CD14-positive monocyte (primary cell): ENCODE data around the gene TYK2. TPM values are rescaled to one million over a fixed set of nuclear protein-coding genes. Genes with fewer than 3 reads are reported as not detected.

Source experiments
- DNase-seq, 3 donors: peaks; one replicate each; pipeline ENCODE4 v3.0.0-alpha.2; 2011 to 2022
- H2AFZ ChIP-seq: 2 replicates; pipeline ENCODE4 v1.6.0; 2012; ENCODE audit warnings: mild to moderate bottlenecking, low read depth, low read length, inconsistent platforms; ENCODE audit not compliant: insufficient read depth, poor library complexity, severe bottlenecking
- H3K27ac ChIP-seq, 2 donors: 1 replicate in 1 of 2; 2 replicates in 1 of 2; pipeline ENCODE4 v1.5.1; 2012 to 2013; ENCODE audit warnings: low read length in 2 of 2, control low read depth in 1 of 2, inconsistent platforms in 1 of 2, low read depth in 1 of 2, mild to moderate bottlenecking in 1 of 2
- H3K27me3 ChIP-seq, 2 donors: one replicate each; pipeline versions ENCODE4 v1.6.0 to v1.6.1; 2011 to 2013; ENCODE audit warnings: low read length in 2 of 2; ENCODE audit not compliant: control insufficient read depth in 2 of 2, insufficient read depth in 2 of 2
- H3K36me3 ChIP-seq, 2 donors: replicated peaks in 1 of 2; 1 replicate in 1 of 2; 2 replicates in 1 of 2; pipeline versions ENCODE4 v1.5.1 to v1.6.1; 2012 to 2013; ENCODE audit warnings: low read length in 2 of 2, control low read depth in 1 of 2, inconsistent platforms in 1 of 2, mild to moderate bottlenecking in 1 of 2; ENCODE audit not compliant: insufficient read depth in 2 of 2, control insufficient read depth in 1 of 2
- H3K4me1 ChIP-seq, 2 donors: 1 replicate in 1 of 2; 2 replicates in 1 of 2; pipeline versions ENCODE4 v1.5.1 to v1.6.1; 2012 to 2013; ENCODE audit warnings: low read length in 2 of 2, control low read depth in 1 of 2, inconsistent platforms in 1 of 2, mild to moderate bottlenecking in 1 of 2, moderate library complexity in 1 of 2; ENCODE audit not compliant: insufficient read depth in 2 of 2, control insufficient read depth in 1 of 2
- H3K4me2 ChIP-seq: replicated peaks from 2 replicates; pipeline ENCODE3; 2012; ENCODE audit warnings: low read length, moderate library complexity, mild to moderate bottlenecking; ENCODE audit not compliant: poor library complexity, severe bottlenecking; ENCODE audit errors: extremely low read depth
- H3K4me3 ChIP-seq, 3 experiments: fragments of 200-600 bp in 1 of 3; sonication (generic) in 1 of 3; replicated peaks in 1 of 3; 1 replicate in 2 of 3; 2 replicates in 1 of 3; pipeline ENCODE4 v1.5.1; 2011 to 2013; ENCODE audit warnings: low read length in 3 of 3, mild to moderate bottlenecking in 3 of 3, control low read depth in 2 of 3, low read depth in 2 of 3, inconsistent platforms in 1 of 3, moderate library complexity in 1 of 3
- H3K79me2 ChIP-seq: 2 replicates; pipeline ENCODE4 v1.6.0; 2012; ENCODE audit warnings: mild to moderate bottlenecking, control low read depth, inconsistent platforms, low read length, moderate library complexity; ENCODE audit not compliant: insufficient read depth
- H3K9ac ChIP-seq: 2 replicates; pipeline ENCODE4 v1.6.0; 2017; ENCODE audit warnings: low read length, mild to moderate bottlenecking; ENCODE audit not compliant: insufficient read depth, poor library complexity, severe bottlenecking
- H3K9me3 ChIP-seq, 2 donors: replicated peaks in 1 of 2; 1 replicate in 1 of 2; 2 replicates in 1 of 2; pipeline versions ENCODE4 v1.5.1 to v1.6.1; 2012 to 2013; ENCODE audit warnings: low read length in 2 of 2, control low read depth in 1 of 2; ENCODE audit not compliant: control insufficient read depth in 1 of 2, insufficient read depth in 1 of 2
- H4K20me1 ChIP-seq: 2 replicates; pipeline ENCODE4 v1.6.0; 2012; ENCODE audit warnings: mild to moderate bottlenecking, low read length, control low read depth, moderate library complexity; ENCODE audit not compliant: insufficient read depth
- H3K27ac Mint-ChIP-seq, 7 donors: one replicate each; pipeline ENCODE4 v1.8.0; 2020; ENCODE audit warnings: mild to moderate bottlenecking in 7 of 7, mixed read lengths in 7 of 7, moderate library complexity in 6 of 7, inconsistent platforms in 2 of 7
- H3K27me3 Mint-ChIP-seq, 3 donors: one replicate each; pipeline ENCODE4 v1.8.0; 2021 to 2022; ENCODE audit warnings: low read depth in 3 of 3, mild to moderate bottlenecking in 3 of 3, mixed read lengths in 3 of 3, moderate library complexity in 3 of 3, inconsistent platforms in 1 of 3
- H3K36me3 Mint-ChIP-seq, 2 donors: one replicate each; pipeline ENCODE4 v1.8.0; 2020; ENCODE audit warnings: mixed read lengths in 2 of 2, inconsistent platforms in 1 of 2, mild to moderate bottlenecking in 1 of 2
- H3K4me1 Mint-ChIP-seq: one replicate; pipeline ENCODE4 v1.8.0; 2020; ENCODE audit warnings: mild to moderate bottlenecking, mixed read lengths
- H3K4me3 Mint-ChIP-seq, 2 donors: one replicate each; pipeline ENCODE4 v1.8.0; 2020; ENCODE audit warnings: mild to moderate bottlenecking in 2 of 2, mixed read lengths in 2 of 2, moderate library complexity in 1 of 2
- H3K9me3 Mint-ChIP-seq, 7 donors: one replicate each; pipeline ENCODE4 v1.8.0; 2020 to 2022; ENCODE audit warnings: mixed read lengths in 7 of 7, mild to moderate bottlenecking in 6 of 7, moderate library complexity in 6 of 7, inconsistent platforms in 2 of 7
- whole genome bisulfite sequencing: methylation state at CpG from one replicate; pipeline ENCODE4 v1.1.5; 2013; ENCODE audit warnings: missing lambda C conversion rate; ENCODE audit not compliant: insufficient coverage; 5-methylcytosine and 5-hydroxymethylcytosine counted together
- intact Hi-C, 2 donors: fragments of 100-400 bp; cut with micrococcal nuclease; formaldehyde crosslinking; loops; one replicate each; pipeline versions ENCODE4 v1.15.0 to v1.15.1; 2023
- polyA plus RNA-seq, 3 donors: library from polyadenylated mRNA; depleted of rRNA in 1 of 3; unstranded in 2 of 3; stranded (reverse) in 1 of 3; fragments of 300-500 nt in 2 of 3; fragments of >200 nt in 1 of 3; fragmentation: Illumina TruSeq in 2 of 3; gene quantifications; 1 replicate in 2 of 3; 2 replicates in 1 of 3; pipeline ENCODE4 v1.2.3, GENCODE V29; 2012 to 2021
- TF ChIP-seq, protein P1 (sequence below): fragments of 200-600 bp; IDR thresholded peaks from one replicate; pipeline ENCODE4 v1.8.0; 2022; ENCODE audit warnings: antibody characterized with exemption, mild to moderate bottlenecking

TYK2 gene
- polyA plus RNA-seq, 3 donors: 82.9 to 441 (median 113) TPM

DNA sequence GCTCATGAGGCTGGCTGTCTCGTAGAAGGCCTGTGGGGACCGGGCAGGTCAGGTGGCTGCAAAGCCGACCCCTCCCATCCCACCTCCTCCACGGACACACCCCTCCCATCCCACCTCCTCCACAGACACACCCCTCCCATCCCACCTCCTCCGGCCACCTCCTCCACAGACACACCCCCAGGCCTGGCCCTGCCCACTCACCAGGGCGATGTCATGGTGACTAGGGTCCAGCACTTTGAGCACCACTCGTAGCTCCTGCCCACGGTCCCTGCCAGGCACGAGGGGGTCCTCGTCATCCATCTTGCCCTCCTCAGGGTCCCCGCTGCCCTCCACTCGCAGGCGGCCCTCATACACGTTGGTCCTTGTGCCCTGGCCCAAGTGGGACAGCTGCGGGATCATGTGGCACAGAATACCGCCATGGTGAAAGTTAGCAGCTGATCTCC is 18.8 kb downstream of the TYK2 start:
- Histone ChIP-seq H3K27ac (no peak overlapping the region), H3K4me1 (no peaks in the 10 kb centered on the region), H3K4me2 (no peak overlapping the region), H3K79me2 (peaks cover 27% of the 10 kb centered on the region), H3K27me3 (no peaks in the 10 kb centered on the region), H4K20me1 (peaks cover 58% of the 10 kb centered on the region), H3K9me3 (no peaks in the 10 kb centered on the region), H3K9ac (no peak overlapping the region), H2AFZ (no peak overlapping the region), H3K4me3 (no peak overlapping the region), H3K36me3 (peaks cover 92 to 99% of the 10 kb centered on the region in 2 donors)
- H3K4me3 Mint-ChIP-seq: no peak overlapping the region
- peaks cover 76 to 98% of the 10 kb centered on the region in 2 donors for H3K36me3 Mint-ChIP-seq
- H3K27me3 Mint-ChIP-seq: peaks cover 0 to 2% (median 2%) of the 10 kb centered on the region in 3 donors
- TF ChIP-seq, protein P1, sequence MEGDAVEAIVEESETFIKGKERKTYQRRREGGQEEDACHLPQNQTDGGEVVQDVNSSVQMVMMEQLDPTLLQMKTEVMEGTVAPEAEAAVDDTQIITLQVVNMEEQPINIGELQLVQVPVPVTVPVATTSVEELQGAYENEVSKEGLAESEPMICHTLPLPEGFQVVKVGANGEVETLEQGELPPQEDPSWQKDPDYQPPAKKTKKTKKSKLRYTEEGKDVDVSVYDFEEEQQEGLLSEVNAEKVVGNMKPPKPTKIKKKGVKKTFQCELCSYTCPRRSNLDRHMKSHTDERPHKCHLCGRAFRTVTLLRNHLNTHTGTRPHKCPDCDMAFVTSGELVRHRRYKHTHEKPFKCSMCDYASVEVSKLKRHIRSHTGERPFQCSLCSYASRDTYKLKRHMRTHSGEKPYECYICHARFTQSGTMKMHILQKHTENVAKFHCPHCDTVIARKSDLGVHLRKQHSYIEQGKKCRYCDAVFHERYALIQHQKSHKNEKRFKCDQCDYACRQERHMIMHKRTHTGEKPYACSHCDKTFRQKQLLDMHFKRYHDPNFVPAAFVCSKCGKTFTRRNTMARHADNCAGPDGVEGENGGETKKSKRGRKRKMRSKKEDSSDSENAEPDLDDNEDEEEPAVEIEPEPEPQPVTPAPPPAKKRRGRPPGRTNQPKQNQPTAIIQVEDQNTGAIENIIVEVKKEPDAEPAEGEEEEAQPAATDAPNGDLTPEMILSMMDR: no peak
- no peaks in the 10 kb centered on the region for H3K9me3 Mint-ChIP-seq
- WGBS: 98% methylated on average over 9 of the region's 16 CpGs
- no peaks in the 10 kb centered on the region for H3K4me1 Mint-ChIP-seq
- intact Hi-C loops: no loop called here
- no peak for DNase-seq
- H3K27ac Mint-ChIP-seq: no peak overlapping the region

- no peaks in the 10 kb centered on the region for H3K4me1 Mint-ChIP-seq
- TF ChIP-seq, protein P1: no peak
- Histone ChIP-seq H2AFZ (no peak overlapping the region), H3K4me1 (no peaks in the 10 kb centered on the region), H3K27me3 (no peaks in the 10 kb centered on the region), H3K9ac (no peak overlapping the region), H4K20me1 (peaks cover 33% of the 10 kb centered on the region), H3K4me3 (no peak overlapping the region), H3K79me2 (peaks cover 9% of the 10 kb centered on the region), H3K36me3 (peaks cover 86 to 96% of the 10 kb centered on the region in 2 donors), H3K27ac (no peak overlapping the region), H3K4me2 (no peak overlapping the region), H3K9me3 (no peaks in the 10 kb centered on the region)
- no peak overlapping the region for H3K4me3 Mint-ChIP-seq
- intact Hi-C loops: no loop called here
- H3K36me3 Mint-ChIP-seq: peaks cover 70 to 97% of the 10 kb centered on the region in 2 donors
- WGBS: 95% methylated on average over 9 of the region's 12 CpGs
- DNase-seq: no peak
- H3K27me3 Mint-ChIP-seq: peaks cover 0 to 2% (median 0%) of the 10 kb centered on the region in 3 donors
- peaks cover 0 to 7% (median 0%) of the 10 kb centered on the region in 7 donors for H3K9me3 Mint-ChIP-seq
- H3K27ac Mint-ChIP-seq: peak overlapping the region in 2 of 7 donors; percentile 12 to 83
Observed at GRCh38 chr19:10356431-10356830, 23.9 kb downstream of the TYK2 start.
